GM18868 (cell line): ENCODE results near the gene FOSB.

Experiments
- ATAC-seq: cut with Tn5 transposase; IDR thresholded peaks from one replicate; pipeline ENCODE4 v1.9.1; 2021; ENCODE audit warnings: mild to moderate bottlenecking, moderate library complexity; ENCODE audit not compliant: unreplicated experiment

FOSB gene

DNA sequence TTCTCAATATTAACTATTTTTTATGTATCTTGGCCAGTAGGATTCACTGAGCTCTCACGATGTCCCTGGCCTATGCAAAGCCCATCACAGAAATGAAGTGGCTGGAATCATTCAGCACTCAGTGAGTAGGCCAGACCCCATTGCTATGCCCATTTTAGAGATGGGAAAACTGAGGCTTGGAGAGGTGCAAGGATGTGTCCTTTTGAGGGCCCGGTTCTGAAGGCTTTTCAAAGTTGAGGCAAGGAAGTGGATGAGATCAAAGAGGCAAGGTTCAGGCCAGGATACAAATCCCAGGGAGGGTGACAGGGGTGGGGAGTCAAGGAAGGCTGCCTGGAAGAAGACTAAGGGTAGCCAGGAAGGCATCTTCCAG, 25.4 kb upstream of the FOSB start:
- ATAC-seq, result no peak

DNA sequence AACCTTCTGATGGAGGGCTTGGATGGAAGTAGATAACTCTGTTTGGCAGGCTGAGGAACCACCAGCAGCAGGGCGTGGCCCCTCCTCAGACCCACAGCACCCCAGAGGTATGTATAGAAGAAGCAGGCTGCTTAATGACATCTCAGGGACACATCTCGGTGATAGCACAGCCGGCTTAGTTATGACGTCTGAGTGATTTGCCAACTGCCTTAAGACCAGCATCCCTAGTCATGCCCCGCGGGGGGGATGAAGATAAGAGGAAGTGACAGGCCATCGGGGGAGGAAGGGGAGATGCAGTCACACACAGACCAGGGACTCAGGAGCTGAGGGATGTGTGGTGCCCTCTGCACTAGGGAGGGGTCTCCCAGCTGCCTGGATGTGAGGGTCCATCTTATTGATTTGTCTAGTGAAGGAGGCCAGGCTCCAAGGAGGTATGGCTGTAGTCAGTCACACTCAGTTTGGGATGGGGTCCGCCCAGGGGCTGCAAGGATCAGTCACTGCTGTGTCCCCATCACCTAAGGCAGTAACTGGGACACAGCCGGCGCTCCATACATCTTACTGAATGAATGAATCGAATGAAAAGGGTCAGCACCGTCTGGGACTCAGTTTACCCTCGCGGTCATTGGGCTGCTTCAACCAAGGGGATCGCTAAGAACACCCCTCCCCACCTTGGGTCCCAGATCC, 24.9 kb upstream of the FOSB start:
- no peak for ATAC-seq

DNA sequence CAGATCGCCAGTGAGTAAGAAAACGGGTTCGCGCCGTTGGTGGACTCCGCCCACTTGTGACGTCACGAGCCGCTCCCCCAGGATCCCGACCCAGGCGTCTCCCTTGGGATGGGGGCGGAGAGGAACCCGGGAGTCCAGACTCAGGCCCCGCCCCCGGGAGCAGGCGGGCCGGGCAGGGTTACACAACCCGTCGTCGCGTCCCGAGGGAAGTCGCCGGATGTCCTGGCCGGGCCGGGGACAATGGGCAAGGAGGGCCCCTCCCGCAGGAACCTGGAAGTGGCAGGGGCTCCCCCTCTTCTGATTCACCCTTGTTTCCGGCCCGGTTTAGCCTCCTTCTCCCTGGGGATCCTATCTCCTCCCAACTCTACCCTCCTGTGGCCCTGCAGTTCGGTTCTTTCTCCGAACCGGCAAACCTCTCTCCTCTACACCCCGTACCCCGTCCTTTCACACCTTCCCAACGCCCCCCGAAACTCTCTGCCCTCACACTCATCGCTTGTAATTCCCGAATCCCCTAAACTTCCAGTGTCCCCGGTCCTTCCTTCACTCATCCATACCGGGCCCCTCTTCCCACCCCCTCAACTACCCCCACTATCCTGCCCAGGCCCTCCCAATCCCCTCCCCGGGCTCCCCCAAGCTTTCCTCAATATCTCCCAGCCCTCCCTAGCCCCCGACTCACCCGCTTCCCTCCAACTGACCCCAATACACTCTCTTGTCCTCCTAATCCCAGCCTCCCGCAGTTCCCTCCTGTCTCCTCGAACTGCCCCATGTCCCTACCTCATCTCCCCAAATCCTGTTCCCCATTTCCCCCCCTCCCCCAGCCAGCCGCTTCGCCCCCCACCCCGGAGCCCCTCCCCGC, 24.1 kb upstream of the FOSB start:
- ATAC-seq, result no peak

DNA sequence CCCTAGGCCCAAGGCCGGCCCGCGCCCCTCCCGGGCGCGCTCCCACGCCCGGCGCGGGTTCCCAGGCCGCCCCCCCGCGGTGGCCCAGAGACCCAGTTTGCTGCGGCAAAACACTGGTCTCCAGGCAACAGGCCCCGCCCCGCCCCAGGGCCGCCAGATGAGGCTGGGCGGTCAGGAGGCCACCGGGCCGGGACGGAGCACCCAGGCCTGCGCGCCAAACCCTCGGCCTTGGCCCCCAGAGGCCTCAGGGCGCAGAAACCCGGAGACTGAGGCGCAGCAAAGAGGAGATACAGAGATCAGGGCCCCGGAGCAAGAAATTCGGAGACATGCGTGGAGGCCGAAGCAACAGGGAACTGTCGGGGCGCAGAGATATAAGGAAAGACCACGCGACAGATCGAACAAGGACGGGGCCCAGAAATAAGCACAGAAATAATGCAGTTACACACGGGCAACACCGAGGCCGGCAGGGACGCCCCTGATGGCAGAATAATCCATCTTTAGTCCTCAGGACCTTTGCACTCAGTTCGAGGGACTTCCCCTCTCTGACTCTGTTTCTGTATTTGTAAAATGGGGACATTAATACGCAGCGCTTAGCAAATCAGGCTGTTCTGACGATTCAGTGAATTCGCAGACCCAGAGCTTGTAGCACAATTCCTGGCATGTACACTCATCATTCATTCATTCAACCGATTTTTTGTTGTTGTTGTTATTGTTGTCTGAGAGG, 23.3 kb upstream of the FOSB start:
- peak; percentile 37 for ATAC-seq

DNA sequence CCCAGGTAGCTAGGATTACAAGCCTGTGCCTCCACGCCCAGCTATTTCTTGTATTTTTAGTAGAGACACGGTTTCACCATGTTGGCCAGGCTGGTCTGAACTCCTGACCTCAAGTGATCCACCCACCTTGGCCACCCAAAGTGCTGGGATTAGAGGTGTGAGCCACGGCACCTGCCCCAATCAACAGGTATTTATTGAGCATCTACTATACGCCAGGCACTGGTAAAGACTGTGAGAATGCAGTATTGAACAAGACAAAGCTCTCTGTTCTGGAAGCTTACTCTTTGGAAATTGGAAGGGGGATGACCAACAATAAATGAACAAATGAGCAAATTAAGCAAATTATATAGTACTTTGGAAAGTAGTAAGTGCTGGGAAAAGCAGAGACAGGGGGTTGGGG, 22.7 kb upstream of the FOSB start:
- no peak for ATAC-seq

DNA sequence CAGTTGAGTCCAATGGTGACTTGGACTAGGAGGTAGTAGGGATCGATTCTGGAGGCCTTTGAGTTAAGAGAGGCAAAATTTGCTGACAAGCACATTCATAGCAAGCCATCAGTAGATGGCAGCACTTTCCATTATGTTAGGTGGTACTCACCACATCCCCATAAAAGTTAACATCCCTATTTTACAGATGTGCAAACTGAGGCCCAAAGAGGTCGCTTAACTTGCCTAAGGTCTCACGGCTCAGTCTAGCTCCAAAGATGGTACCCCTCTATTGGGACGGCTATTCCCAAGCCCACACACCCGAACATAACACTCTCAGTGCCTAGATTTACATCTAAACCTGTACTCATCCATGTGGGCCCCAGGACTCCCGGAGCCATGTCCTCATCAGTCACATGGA, 21.5 kb upstream of the FOSB start:
- ATAC-seq, result no peak

DNA sequence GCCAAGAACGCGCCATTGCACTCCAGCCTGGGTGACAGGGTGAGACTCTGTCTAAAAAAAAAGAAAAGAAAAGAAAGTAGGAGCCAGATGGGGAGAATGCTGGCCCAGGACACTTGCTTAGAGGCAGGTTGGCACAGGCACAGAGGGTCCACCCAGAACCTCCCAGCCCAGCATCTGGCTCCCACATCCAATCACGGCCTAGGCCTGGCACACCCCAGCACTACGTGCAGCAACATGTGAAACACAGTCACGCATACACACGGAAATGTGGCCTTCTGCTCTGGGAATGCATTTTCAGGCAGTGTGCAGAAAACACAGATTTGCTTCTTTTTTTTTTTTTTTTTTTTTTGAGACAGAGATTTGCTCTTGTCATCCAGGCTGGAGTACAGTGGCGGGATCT, 20.9 kb upstream of the FOSB start:
- ATAC-seq, result no peak

DNA sequence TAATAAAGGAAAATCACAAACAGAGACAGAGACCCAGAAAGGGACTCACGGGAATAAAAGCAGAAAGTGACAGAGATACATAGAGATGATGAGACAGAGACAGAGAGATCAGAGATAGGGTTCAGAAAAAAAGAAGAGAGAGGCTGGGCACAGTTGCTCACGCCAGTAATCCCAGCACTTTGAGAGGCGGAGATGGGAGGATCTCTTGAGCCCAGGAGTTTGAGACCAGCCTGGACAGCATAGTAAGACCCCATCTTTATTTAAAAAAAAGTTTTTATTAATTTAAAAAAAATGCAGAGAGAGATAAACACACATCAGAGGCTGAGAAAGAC, 19.4 kb upstream of the FOSB start:
- ATAC-seq, result no peak

DNA sequence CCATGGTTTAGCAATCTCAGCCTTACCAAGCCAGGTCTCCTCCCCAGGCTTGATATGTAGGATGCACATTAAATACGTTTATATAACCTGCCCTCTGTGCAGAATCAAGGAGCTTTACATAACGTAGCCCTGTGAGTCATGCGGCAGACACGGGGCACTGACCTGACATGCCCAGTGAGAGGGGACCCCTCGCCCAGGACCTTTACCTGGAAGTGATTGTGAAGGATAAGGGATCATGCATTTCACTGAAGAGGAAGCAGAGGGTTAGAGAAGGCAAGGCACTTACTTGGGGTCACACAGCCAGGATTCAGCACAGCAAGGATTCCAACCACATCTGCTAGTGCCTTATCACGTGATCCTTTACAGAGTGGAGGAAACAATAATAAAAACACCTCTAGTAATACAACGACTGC, 18.9 kb upstream of the FOSB start:
- ATAC-seq, result no peak

DNA sequence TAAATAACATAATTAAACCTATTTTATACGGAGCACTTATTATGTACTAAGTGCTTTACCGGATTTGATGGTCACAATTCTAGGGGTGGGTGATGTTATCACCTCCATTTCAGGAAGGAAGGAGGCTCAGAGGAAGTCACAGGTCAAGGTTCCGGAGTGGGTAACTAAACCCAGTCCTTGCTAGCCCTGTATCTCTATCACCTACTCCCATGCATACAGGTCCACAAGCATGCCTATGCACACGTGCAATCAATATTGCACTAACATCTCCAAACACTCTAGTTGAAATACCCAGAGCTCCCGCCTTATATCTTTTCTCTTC, 17.8 kb upstream of the FOSB start:
- no peak for ATAC-seq

DNA sequence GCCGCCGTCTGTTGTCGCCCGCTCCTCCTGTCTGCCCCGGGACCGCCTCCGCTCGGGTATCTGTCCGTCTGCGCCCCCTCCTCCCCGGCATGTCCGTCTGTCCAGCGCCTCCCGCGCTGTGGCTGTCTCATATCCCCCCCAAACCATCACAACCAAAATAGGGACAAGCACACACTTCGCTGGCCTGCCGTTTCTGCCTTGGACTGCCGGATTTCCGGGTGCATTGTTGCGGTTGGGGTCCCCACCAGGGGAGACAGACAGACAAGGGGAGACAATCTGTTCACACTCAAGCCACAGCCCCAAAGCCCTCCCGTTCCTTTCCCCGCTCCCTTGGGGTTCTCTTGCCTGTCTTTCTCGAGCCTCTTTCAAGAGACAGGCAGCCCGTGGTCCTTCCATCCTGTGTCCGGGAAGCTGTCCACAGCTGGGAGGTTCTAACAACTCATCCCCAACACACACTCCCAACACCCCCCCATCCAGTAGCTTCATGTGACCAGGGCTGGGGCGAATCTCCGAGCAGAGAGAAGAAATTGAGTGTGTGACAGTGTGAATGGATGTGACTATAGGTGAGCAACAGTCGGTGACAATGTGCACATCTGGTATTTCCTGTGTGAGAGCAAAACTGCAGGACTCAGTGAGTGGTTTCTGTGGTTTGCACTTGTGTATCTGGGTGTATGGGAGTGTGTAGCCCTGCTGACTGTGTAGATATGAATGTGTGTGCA, 16.5 kb upstream of the FOSB start:
- no peak for ATAC-seq

DNA sequence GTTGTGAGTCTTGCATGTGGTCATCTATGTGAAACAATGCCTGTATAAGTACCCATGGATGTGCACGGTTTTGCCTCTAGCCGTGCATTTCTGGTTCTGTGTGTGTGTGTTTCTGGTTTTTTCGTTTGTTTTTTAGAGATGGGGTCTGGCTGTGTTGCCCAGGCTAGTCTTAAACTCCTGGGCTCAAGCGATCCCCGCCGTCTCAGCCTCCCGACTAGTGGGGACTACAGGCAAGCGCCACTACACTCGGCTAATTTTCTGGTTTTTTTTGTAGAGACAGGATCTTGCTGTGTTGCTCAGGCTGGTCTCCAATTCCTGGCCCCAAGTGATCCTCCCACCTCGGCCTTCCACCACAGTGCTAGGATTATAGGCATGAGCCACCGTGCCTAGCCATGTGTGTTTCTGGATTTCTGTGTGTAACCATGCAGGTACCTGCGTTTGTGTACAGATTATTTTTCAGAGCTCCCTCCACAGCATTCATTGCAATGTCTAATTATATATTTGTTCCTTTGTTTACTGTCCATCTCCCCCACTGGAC, 15.9 kb upstream of the FOSB start:
- ATAC-seq, result no peak

DNA sequence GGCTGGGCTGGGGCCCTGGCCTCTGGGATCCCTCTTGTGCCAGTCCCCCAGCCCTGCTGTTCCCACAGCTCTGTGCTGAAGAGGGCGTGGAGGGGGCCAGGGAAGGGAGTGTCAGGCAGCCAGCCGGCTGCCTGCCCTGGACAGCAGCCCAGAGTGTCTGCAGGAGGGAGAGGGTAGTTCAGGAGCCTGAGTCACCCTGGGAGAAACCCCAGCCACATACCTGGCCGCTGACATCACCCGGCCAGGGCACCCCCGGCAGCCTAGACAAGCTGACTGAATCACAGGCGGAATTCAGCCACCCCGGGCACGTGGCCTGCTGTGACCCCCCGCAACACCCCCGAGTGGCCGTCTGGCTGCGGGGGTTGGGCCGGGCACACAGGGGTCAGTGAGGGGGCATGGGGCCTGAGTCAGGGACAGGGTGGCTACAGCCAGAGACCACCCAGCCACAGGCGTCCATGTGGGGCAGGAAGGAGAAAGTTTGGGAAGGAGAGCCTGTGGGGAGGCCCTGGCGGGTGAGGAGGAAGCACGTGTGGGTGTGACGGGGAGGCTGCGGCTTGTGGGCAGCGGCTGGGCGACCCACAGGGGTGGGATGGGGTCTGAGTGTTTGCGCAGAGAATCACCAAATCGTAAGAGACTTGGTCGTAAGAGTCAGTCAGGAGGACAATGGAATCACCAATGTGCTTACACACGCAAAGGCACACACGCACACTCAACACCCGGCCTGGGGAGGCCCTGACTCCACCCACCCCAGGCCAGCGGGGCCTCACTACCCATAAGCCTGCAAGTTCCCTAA, 11.9 kb upstream of the FOSB start:
- ATAC-seq, result no peak

DNA sequence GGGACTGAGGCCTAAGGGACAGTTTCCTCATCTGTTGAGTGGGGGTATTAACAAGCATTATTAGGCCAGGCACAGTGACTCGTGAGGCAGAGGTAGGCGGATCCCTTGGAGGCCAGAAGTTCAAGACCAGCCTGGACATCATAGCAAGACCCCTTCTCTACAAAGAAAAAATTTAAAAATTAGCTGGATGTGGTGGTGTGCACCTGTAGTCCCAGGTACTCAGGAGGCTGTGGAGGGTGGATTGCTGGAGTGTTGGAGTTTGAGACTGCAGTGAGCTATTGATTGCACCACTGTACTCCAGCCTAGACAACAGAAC, 11.3 kb upstream of the FOSB start:
- ATAC-seq, result no peak

DNA sequence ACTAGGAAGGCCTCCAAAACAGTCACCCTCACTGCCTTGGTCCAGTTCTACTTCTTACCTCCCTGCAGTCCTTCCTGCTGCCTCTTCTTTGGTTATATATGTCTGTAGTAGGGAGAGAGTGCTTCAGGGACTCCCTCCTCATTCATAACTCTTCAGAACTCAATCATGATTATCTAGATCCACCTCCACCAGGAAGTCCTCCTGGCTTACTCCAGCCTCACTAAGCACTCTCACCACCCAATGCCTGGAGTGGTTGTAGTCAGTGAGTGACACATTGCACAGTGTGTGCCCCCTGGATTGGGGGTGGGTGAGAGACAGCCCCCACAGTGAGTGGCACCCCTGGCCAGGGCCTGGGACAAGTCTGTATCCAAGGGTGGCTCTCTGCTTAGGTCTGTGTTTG, 10.0 kb upstream of the FOSB start:
- ATAC-seq, result no peak

DNA sequence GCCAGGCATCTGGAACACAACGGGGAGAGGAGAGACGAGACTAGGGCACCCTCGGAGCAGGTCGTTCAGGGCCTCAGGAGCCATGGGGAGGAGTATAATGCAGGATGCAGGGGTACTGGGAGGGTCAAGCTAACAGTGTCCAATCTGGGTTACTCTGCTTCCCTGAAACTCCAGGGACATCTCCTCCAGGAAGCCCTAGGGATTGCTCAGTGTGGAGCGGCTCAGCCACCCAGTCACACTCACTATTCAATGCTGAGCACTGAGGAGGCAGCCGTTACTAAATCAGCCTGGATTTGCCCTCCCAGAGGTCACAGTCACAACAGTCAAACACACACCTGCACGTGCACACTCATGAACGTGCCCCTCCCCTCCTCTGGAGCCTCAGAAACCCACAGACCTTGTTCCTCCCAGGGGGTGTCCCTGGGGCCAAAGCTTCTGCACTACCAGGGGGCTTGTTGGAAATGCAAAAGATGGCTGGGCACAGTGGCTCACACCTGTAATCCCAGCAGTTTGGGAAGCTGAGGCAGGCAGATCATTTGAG, 6.9 kb upstream of the FOSB start:
- no peak for ATAC-seq

DNA sequence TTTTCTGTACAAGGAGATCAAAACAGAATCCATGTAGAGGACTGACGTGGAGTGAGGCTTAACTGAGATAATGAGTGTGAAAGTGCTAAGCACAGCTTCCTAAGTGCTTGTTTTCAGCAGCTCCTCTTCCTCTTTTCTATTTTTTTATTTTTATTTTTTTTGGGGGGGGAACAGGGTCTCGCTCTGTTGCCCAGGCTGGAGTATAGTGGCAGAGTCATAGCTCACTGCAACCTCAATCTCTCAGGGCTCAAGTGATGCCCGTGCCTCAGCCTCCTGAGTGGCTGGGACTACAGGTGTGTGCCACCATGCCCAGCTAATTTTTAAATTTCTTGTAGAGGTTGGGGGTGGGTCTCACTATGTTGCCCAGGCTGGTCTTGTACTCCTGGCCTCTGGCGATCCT, 5.6 kb upstream of the FOSB start:
- ATAC-seq, result no peak

DNA sequence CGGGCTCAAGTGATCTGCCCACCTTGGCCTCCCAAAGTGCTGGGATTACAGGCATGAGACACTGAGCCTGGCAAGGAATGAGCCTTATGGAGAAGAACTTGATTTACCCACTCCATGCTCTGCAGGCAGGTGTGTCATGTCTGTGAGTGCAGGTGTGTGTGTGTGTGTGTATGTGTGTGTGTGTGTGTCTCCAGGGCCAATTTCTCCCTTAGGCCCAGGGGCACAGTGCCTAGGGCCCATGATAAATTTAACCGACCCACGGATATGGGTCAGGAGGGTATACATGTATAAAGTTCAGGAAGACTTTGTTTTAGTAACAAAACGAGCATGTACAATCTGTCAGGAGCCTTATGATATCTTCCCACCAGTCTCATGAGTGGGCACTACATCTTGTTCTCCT, 4.6 kb upstream of the FOSB start:
- no peak for ATAC-seq

DNA sequence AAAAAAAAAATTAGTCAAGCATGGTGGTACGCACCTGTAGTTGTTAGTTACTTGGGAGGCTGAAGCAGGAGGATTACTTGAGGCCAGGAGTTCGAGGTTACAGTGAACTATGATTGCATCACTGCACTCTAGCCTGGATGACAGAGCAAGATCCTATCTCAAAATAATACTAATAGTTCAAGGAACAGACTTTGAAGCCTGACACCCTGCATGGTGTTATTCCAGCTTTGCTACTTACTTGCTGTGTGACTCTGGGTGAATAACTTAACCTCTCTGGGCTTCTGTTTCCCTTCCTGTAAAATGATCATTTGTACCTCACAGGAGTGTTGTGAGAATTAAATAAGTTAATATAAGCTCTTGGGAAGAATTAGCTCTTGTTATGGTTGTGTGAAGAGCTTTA, 3.5 kb upstream of the FOSB start:
- no peak for ATAC-seq

DNA sequence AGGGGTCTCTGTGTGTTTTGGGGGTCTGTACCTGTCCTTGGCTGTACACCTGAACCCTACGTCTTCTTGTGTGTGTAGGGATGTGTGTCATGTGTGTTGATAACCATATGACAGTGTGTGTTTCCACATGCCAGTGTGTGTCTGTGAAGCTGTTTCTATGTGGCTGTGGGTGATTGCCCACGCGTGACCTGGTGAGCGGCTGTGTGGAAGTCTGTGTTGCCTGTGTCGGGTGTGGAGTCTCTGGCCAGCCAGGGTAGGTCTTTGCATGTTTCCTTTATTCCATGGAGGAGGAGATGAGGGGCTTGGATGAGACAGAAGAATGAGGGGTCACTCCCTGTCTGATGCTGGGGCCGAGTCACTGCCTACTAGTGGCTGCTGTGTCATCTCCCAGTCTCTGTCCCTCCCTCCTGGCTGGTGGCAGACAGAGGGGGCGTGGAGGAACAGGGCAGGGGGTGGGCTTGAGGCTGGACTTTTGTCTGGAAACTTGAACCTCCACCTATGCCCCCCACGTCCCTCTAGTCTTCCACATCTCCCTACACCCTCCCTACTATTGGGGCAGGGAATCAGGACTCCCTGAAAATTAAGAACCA, 2.8 kb upstream of the FOSB start:
- no peak for ATAC-seq
